HepG2 (cell line): ENCODE measurements around the gene REELD1. TPM values are rescaled to one million over a fixed set of nuclear protein-coding genes. Genes with fewer than 3 reads are reported as not detected.

Source experiments
- ATAC-seq: fragments of 200-7000 bp; cut with Tn5 transposase; 3 replicates; pipeline ENCODE4 v1.9.1; 2020; ENCODE audit warnings: mild to moderate bottlenecking, moderate library complexity
- BruUV-seq: library from RNA; stranded (reverse); fragments of 400-500 nt; replicated peaks from 2 replicates; lab custom pipeline; 2021; lab: Mats Ljungman, UMichigan
- CTCF ChIA-PET: fragments of 300-600 bp; formaldehyde crosslinking; extraction: SDS; loops from one replicate; lab custom pipeline; 2021; ENCODE audit warnings: low total read pairs, inconsistent platforms, low intra/inter-chr PET ratio; lab: Yijun Ruan, JAX
- POLR2A ChIA-PET: fragments of 350-600 bp; sonication (Branson Sonifier 250); formaldehyde crosslinking; loops from one replicate; lab custom pipeline; 2020; ENCODE audit warnings: antibody characterized with exemption, inconsistent platforms; lab: Yijun Ruan, JAX
- DNase-seq: peaks from one replicate; pipeline ENCODE4 v3.0.0-alpha.2; 2015; ENCODE audit warnings: low spot score
- FAIRE-seq: peaks from 3 replicates; lab custom pipeline; 2011; peaks lifted over from hg19 to GRCh38; lab: Jason Lieb, UNC
- H2AFZ ChIP-seq: one replicate; pipeline ENCODE4 v1.6.1; 2011; ENCODE audit warnings: low read length, inconsistent platforms
- H3K27ac ChIP-seq: fragments of 300-600 bp; 3 replicates; pipeline ENCODE4 v1.8.0; 2011; ENCODE audit warnings: mixed run types, mild to moderate bottlenecking, mixed read lengths, low read length, inconsistent platforms; ENCODE audit not compliant: insufficient read depth; ENCODE audit errors: extremely low read length
- H3K27me3 ChIP-seq, 2 experiments: fragments of 200-600 bp in 1 of 2; 2 replicates in 1 of 2; 3 replicates in 1 of 2; pipeline versions ENCODE4 v1.6.0 to v1.8.0; 2011; ENCODE audit warnings: low read length in 2 of 2, mild to moderate bottlenecking in 2 of 2, moderate library complexity in 2 of 2, inconsistent platforms in 1 of 2; ENCODE audit not compliant: insufficient read depth in 2 of 2, control insufficient read depth in 1 of 2
- H3K36me3 ChIP-seq, 2 experiments: fragments of 200-600 bp in 1 of 2; replicated peaks in 1 of 2; 2 replicates in 1 of 2; 3 replicates in 1 of 2; pipeline versions ENCODE4 v1.5.1 to v1.8.0; 2011; ENCODE audit warnings: low read length in 2 of 2, inconsistent platforms in 1 of 2; ENCODE audit not compliant: insufficient read depth in 2 of 2, control insufficient read depth in 1 of 2
- H3K4me1 ChIP-seq: 2 replicates; pipeline ENCODE4 v1.5.1; 2012; ENCODE audit warnings: low read length, inconsistent platforms; ENCODE audit not compliant: insufficient read depth
- H3K4me2 ChIP-seq: 2 replicates; pipeline ENCODE4 v1.6.0; 2011; ENCODE audit warnings: low read depth, low read length, inconsistent platforms
- H3K4me3 ChIP-seq, 3 experiments: fragments of 200-600 bp in 1 of 3; sonication (generic), shearing (Covaris generic) in 1 of 3; replicated peaks in 1 of 3; 2 replicates each; pipeline ENCODE4 v1.5.1; 2011 to 2016; ENCODE audit warnings: low read length in 3 of 3, inconsistent platforms in 2 of 3, low read depth in 2 of 3, mild to moderate bottlenecking in 2 of 3, control low read depth in 1 of 3, mixed read lengths in 1 of 3; ENCODE audit not compliant: insufficient read depth in 1 of 3
- H3K79me2 ChIP-seq: one replicate; pipeline ENCODE4 v1.6.1; 2011; ENCODE audit warnings: low read length, inconsistent platforms; ENCODE audit not compliant: insufficient read depth
- H3K9ac ChIP-seq: 2 replicates; pipeline ENCODE4 v1.6.0; 2011; ENCODE audit warnings: mild to moderate bottlenecking, low read depth, low read length, inconsistent platforms; ENCODE audit not compliant: insufficient read depth
- H3K9me3 ChIP-seq: 2 replicates; pipeline ENCODE4 v1.5.1; 2012; ENCODE audit warnings: mild to moderate bottlenecking, low read length
- H4K20me1 ChIP-seq: 2 replicates; pipeline ENCODE4 v1.6.0; 2011; ENCODE audit warnings: inconsistent platforms, mild to moderate bottlenecking, low read length, moderate library complexity; ENCODE audit not compliant: insufficient read depth
- AKNA ChIP-seq: sonication (generic); formaldehyde crosslinking; IDR thresholded peaks from 2 replicates; pipeline ENCODE4 v1.4.0; 2020; ENCODE audit warnings: missing genetic modification reagents, borderline replicate concordance
- FOXC1 ChIP-seq: sonication (generic); formaldehyde crosslinking; IDR thresholded peaks from 2 replicates; pipeline ENCODE4 v1.8.0; 2022; ENCODE audit warnings: mild to moderate bottlenecking, missing genetic modification reagents, borderline replicate concordance
- PPARG ChIP-seq: conservative IDR thresholded peaks from 2 replicates; pipeline ENCODE4 v1.6.1; 2016; ENCODE audit warnings: missing biosample characterization, missing genetic modification reagents
- TOE1 ChIP-seq: sonication (generic); formaldehyde crosslinking; IDR thresholded peaks from 2 replicates; pipeline ENCODE4 v1.4.0; 2020; ENCODE audit warnings: mild to moderate bottlenecking, missing genetic modification reagents
- ZIK1 ChIP-seq: sonication (generic); formaldehyde crosslinking; IDR thresholded peaks from 2 replicates; pipeline ENCODE4 v1.5.0; 2020; ENCODE audit warnings: mild to moderate bottlenecking, low read depth, missing genetic modification reagents, borderline replicate concordance
- ZNF207 ChIP-seq: fragments of 450-650 bp; IDR thresholded peaks from 2 replicates; pipeline ENCODE4 v1.6.1; 2016; ENCODE audit warnings: antibody characterized with exemption, borderline replicate concordance
- ZNF33A ChIP-seq: sonication (generic); formaldehyde crosslinking; IDR thresholded peaks from 2 replicates; pipeline ENCODE4 v1.5.1; 2020; ENCODE audit warnings: missing genetic modification reagents, mild to moderate bottlenecking, moderate library complexity, borderline replicate concordance
- ZNF607 ChIP-seq: sonication (generic); formaldehyde crosslinking; IDR thresholded peaks from 2 replicates; pipeline ENCODE4 v1.5.1; 2020; ENCODE audit warnings: missing genetic modification reagents, mild to moderate bottlenecking, borderline replicate concordance
- ZNF615 ChIP-seq: sonication (generic); formaldehyde crosslinking; IDR thresholded peaks from 2 replicates; pipeline ENCODE4 v1.5.0; 2020; ENCODE audit warnings: mild to moderate bottlenecking, missing genetic modification reagents, borderline replicate concordance
- WGBS: methylation state at CpG from one replicate; pipeline ENCODE4 v1.1.6; 2017; ENCODE audit warnings: low lambda C conversion rate; 5-methylcytosine and 5-hydroxymethylcytosine counted together
- in situ Hi-C: cut with HindIII; loops from 2 replicates; pipeline ENCODE4 v1.10.0; 2017; ENCODE audit warnings: low pct_unique_long_range_greater_than_20kb; ENCODE audit not compliant: extremely low pct_ligation_motif_present
- intact Hi-C: fragments of 100-400 bp; cut with micrococcal nuclease; formaldehyde crosslinking; loops from one replicate; pipeline ENCODE4 v1.10.0; 2022; ENCODE audit not compliant: unreplicated experiment
- polyA plus RNA-seq, 8 experiments: library from polyadenylated mRNA; depleted of rRNA in 3 of 8; stranded (reverse) in 7 of 8; unstranded in 1 of 8; fragments of >200 nt; fragmentation: Illumina TruSeq in 4 of 8; extraction: Trizol in 4 of 8; gene quantifications; 2 replicates each; pipeline versions ENCODE4 v1.2.1 to v1.2.3, GENCODE V29; 2011 to 2016; ENCODE audit warnings: low read depth in 4 of 8, missing spikeins in 1 of 8, mixed read lengths in 1 of 8; ENCODE audit not compliant: insufficient read depth in 1 of 8
- total RNA-seq, 5 experiments: library from RNA; depleted of rRNA; stranded (reverse); fragments of >200 nt; fragmentation: Illumina TruSeq; extraction: Trizol; gene quantifications; 2 replicates each; pipeline ENCODE4 v1.2.3, GENCODE V29; 2016; ENCODE audit warnings: low read depth in 1 of 5
- TF ChIP-seq, protein P1 (sequence below): sonication (generic); formaldehyde crosslinking; IDR thresholded peaks from 2 replicates; pipeline ENCODE4 v1.5.0; 2020; ENCODE audit warnings: missing genetic modification reagents, mild to moderate bottlenecking, borderline replicate concordance

The REELD1 gene
- total and polyA plus RNA-seq, 2 of the 13 experiments (the other 11 are each of a cell fraction or from before 2014, with no cell fraction given): 0.04 to 0.26 TPM

DNA sequence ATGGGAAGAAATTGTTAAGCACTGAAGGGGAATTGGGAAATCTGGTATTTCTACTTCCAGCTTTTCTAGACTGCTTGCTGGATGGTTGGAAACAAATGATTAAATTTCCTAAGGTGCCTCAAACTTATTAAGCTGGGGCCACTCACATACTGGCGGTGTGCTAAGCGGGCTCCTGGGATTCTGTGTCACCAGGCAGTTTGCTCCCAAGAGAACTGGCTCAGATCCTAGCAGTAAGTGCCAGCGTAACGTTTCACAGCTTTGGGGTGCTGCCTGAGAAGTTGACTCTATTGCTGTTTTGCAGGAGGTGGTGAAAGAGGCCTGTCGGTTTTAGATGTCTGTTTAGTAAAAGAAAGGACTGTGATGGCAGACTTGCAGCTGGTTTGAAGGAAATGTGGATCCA lies 6.9 kb upstream of the REELD1 start:
- CTCF ChIA-PET: no interaction called here
- intact Hi-C loops: no loop called here
- DNase-seq (no peak), FAIRE-seq (no peak), ATAC-seq (no peak)
- no peaks in the 10 kb centered on the region for H3K9me3 ChIP-seq
- POLR2A ChIA-PET: no interaction called here
- no peaks in the 10 kb centered on the region for H3K36me3 ChIP-seq
- H3K4me2 ChIP-seq: no peak overlapping the region
- no peaks in the 10 kb centered on the region for H3K79me2 ChIP-seq
- TF ChIP-seq ZNF615 (CRISPR knock-in tag): no peak
- TF ChIP-seq ZIK1: no peak
- no peak for TF ChIP-seq PPARG (CRISPR knock-in tag)
- TF ChIP-seq, protein P1, sequence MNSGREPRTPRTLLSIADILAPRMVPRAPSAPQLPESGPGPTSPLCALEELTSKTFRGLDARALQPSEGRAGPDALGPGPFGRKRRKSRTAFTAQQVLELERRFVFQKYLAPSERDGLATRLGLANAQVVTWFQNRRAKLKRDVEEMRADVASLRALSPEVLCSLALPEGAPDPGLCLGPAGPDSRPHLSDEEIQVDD (CRISPR knock-in tag): no peak
- no peak for TF ChIP-seq AKNA (CRISPR knock-in tag)
- no peak for TF ChIP-seq ZNF607 (CRISPR knock-in tag)
- no peak for TF ChIP-seq FOXC1 (CRISPR knock-in tag)
- no peak for TF ChIP-seq ZNF33A (CRISPR knock-in tag)
- TF ChIP-seq ZNF207: no peak
- TF ChIP-seq TOE1: no peak
- H4K20me1 ChIP-seq: no peaks in the 10 kb centered on the region
- WGBS: 28% methylated on average over 4 of the region's 5 CpGs
- no peaks in the 10 kb centered on the region for H3K4me1 ChIP-seq
- no peak overlapping the region for H3K9ac ChIP-seq
- H3K27ac ChIP-seq: no peak overlapping the region
- H2AFZ ChIP-seq: no peak overlapping the region
- no peak overlapping the region for H3K4me3 ChIP-seq
- in situ Hi-C loops: no loop called here
- no TSS peak for BruUV-seq
- H3K27me3 ChIP-seq: no peaks in the 10 kb centered on the region
